ENCODE data around the gene MYO1B. TPM values are rescaled to one million over a fixed set of nuclear protein-coding genes. Genes with fewer than 3 reads are reported as not detected.
A peak's percentile ranks its signal among the peaks of the same experiment; 100 is the strongest.

The MYO1B gene
- total RNA-seq, 1 donor from 2014 or later: 81.6 TPM

DNA sequence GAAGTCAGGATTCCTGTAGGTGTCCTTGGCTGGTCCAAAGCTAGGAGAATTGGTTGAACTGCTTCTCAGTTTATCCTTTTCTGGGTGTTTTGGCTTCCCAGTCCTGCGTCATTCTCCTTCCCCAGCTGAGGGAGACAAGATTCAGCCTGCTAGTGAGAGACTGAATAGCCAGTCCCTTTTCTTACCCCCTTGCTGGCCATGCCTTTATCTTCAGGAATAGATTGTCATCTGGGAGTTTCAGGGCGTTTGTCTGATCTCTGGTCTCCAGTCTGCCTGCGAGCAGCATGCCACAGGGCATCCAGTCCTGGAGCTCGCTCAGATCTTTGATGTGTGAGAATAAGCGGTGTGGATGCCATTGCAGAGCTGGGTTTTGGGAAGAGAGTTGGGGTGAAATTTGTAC, 5.8 kb downstream of the MYO1B start:
- peaks cover 70% of the 10 kb centered on the region for H3K4me1 Mint-ChIP-seq
- H3K9me3 Mint-ChIP-seq: no peaks in the 10 kb centered on the region
- peak overlapping the region; percentile 5 for H3K27ac Mint-ChIP-seq
- no peak for DNase-seq (ENCODE audit: low spot score in 2 of 2, unreplicated experiment in 2 of 2)
- no peaks in the 10 kb centered on the region for H3K36me3 Mint-ChIP-seq
- no peaks in the 10 kb centered on the region for H3K27me3 Mint-ChIP-seq (ENCODE audit: low read depth)
- TF ChIP-seq, protein P1, sequence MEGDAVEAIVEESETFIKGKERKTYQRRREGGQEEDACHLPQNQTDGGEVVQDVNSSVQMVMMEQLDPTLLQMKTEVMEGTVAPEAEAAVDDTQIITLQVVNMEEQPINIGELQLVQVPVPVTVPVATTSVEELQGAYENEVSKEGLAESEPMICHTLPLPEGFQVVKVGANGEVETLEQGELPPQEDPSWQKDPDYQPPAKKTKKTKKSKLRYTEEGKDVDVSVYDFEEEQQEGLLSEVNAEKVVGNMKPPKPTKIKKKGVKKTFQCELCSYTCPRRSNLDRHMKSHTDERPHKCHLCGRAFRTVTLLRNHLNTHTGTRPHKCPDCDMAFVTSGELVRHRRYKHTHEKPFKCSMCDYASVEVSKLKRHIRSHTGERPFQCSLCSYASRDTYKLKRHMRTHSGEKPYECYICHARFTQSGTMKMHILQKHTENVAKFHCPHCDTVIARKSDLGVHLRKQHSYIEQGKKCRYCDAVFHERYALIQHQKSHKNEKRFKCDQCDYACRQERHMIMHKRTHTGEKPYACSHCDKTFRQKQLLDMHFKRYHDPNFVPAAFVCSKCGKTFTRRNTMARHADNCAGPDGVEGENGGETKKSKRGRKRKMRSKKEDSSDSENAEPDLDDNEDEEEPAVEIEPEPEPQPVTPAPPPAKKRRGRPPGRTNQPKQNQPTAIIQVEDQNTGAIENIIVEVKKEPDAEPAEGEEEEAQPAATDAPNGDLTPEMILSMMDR (IDR thresholded peaks at IDR 0.05; ENCODE audit: unreplicated experiment): no peak
- H3K4me3 Mint-ChIP-seq: no peak overlapping the region

DNA sequence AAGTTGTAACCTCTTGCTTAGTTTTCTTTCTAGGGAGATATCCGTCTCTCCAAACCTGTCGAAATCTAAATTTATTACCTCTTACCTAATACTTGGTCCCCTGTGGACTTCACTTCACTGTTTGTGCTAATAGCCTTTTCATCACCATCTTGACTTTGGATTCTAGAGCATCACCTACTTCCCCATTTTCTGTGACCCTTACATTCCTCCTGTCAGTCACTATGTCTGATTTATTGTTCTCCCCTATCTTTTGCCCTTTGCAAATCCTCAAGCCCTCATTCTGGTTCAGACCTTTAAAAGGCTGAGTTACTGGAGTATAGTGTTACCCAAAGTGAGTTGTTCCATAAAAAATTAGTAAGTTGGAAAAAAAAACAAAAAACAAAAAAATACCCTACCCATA, 7.5 kb downstream of the MYO1B start:
- H3K27me3 Mint-ChIP-seq (ENCODE audit: low read depth): no peaks in the 10 kb centered on the region
- TF ChIP-seq, protein P1 (IDR thresholded peaks at IDR 0.05; ENCODE audit: unreplicated experiment): no peak
- no peak for DNase-seq (ENCODE audit: low spot score in 2 of 2, unreplicated experiment in 2 of 2)
- H3K9me3 Mint-ChIP-seq: no peaks in the 10 kb centered on the region
- H3K27ac Mint-ChIP-seq: no peak overlapping the region
- H3K4me3 Mint-ChIP-seq: no peak overlapping the region
- no peaks in the 10 kb centered on the region for H3K36me3 Mint-ChIP-seq
- peaks cover 63% of the 10 kb centered on the region for H3K4me1 Mint-ChIP-seq

DNA sequence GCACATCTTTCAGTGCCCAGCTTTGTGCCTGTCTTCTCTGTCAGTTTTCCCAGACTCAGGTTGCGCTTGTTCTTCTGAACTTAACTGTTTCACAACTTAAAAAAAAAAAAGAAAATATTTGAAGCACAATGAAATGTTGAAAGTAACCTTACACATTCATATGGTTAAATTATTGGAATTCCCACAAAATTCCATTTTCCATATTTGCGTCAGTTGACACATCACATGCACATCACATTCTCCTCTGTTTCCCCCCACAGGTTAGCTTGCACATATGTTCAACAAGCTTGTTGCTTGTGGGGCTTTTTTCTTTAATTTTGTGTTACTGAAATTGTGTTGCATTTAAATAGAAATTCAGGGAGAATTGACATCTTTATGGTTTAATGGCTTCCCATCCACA, 8.3 kb downstream of the MYO1B start:
- TF ChIP-seq, protein P1 (IDR thresholded peaks at IDR 0.05; ENCODE audit: unreplicated experiment): no peak
- H3K36me3 Mint-ChIP-seq: no peaks in the 10 kb centered on the region
- no peaks in the 10 kb centered on the region for H3K9me3 Mint-ChIP-seq
- H3K4me3 Mint-ChIP-seq: no peak overlapping the region
- DNase-seq (ENCODE audit: low spot score in 2 of 2, unreplicated experiment in 2 of 2): no peak
- H3K27ac Mint-ChIP-seq: peak overlapping the region; percentile 52
- peaks cover 58% of the 10 kb centered on the region for H3K4me1 Mint-ChIP-seq
- H3K27me3 Mint-ChIP-seq (ENCODE audit: low read depth): no peaks in the 10 kb centered on the region

DNA sequence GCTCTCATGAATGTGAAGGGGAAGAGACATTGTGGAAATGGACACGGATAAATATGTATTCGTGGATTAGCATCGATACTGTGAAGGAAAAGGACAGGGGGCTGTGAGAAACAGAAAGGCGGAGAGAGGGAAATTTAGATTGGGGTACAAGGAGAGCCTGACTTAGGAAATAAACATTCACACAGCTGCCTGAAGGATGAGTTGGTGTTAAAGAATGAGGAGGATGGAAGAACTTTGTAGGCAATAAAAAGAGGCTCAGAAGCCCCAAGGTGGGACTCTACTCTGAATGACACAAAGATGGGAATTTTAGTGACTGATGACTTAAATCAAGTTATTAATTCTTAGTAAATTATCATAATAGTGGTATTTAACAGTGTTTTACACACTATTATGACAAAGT, 10.1 kb downstream of the MYO1B start:
- Mint-ChIP-seq H3K4me3 (no peak overlapping the region), H3K4me1 (peaks cover 51% of the 10 kb centered on the region), H3K27me3 (ENCODE audit: low read depth) (no peaks in the 10 kb centered on the region), H3K27ac (no peak overlapping the region), H3K36me3 (no peaks in the 10 kb centered on the region), H3K9me3 (no peaks in the 10 kb centered on the region)
- TF ChIP-seq, protein P1 (IDR thresholded peaks at IDR 0.05; ENCODE audit: unreplicated experiment): no peak
- DNase-seq (ENCODE audit: low spot score in 2 of 2, unreplicated experiment in 2 of 2): no peak

DNA sequence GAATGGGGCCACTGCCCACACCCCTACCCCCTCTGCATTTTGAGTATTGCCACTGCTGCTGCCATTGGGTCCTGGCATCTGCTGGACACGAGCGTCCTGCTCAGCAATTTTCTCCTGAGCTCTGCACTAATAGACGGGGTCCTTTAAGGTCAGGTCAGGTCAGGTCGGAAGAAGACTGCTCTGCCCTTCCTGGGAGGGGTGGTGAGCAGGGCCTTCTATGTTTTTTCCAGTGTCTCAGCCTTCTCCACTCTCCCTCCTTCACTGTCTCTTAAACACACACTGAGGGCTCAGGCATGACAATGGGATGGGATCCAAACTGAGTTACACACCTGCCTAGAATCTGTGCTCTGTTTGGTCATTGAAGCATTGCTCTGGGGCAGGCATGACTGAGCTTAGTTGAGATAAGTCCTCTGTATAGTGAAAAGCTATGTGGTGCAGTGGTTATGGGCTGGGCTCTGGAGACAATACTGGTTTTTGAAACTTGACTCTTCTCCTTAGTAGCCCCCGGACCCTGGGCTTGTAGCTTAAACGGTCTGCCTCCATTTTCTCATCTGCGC, 10.6 kb downstream of the MYO1B start:
- no peak for DNase-seq (ENCODE audit: low spot score in 2 of 2, unreplicated experiment in 2 of 2)
- no peaks in the 10 kb centered on the region for H3K27me3 Mint-ChIP-seq (ENCODE audit: low read depth)
- no peaks in the 10 kb centered on the region for H3K9me3 Mint-ChIP-seq
- no peak overlapping the region for H3K27ac Mint-ChIP-seq
- no peak overlapping the region for H3K4me3 Mint-ChIP-seq
- H3K4me1 Mint-ChIP-seq: peaks cover 47% of the 10 kb centered on the region
- TF ChIP-seq, protein P1 (IDR thresholded peaks at IDR 0.05; ENCODE audit: unreplicated experiment): no peak
- no peaks in the 10 kb centered on the region for H3K36me3 Mint-ChIP-seq

DNA sequence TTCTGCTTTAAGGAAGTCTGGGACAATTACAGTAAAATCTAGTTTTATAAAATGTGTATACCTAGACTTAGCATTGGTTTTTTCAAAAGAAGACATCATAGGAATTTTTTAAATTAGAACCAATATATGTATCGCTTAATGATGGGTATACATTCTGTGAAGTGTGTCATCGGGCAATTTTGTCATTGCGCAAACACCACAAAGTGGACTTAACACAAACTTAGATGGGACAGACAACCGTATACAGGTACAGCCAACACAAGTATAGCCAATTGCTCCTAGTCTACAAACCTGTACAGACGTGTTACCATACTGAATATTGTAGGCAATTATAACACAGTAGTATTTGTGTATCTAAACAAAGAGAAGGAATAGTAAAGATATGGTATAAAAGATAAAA, 12.7 kb downstream of the MYO1B start:
- H3K4me3 Mint-ChIP-seq: no peak overlapping the region
- DNase-seq (ENCODE audit: low spot score in 2 of 2, unreplicated experiment in 2 of 2): no peak
- TF ChIP-seq, protein P1 (IDR thresholded peaks at IDR 0.05; ENCODE audit: unreplicated experiment): no peak
- H3K9me3 Mint-ChIP-seq: no peaks in the 10 kb centered on the region
- H3K4me1 Mint-ChIP-seq: peaks cover 31% of the 10 kb centered on the region
- no peaks in the 10 kb centered on the region for H3K36me3 Mint-ChIP-seq
- no peak overlapping the region for H3K27ac Mint-ChIP-seq
- no peaks in the 10 kb centered on the region for H3K27me3 Mint-ChIP-seq (ENCODE audit: low read depth)

Data from mesothelial cell of epicardium (in vitro differentiated cells).